Stimulated activated CD4-positive, alpha-beta T cell treated with anti-CD3 and anti-CD28 coated beads, Interleukin-15, amount 100 ng/mL, for 1 hour (primary cell): ENCODE results near the gene GAK.
"Not testable (repeated sequence)": the region's sequence is repeated elsewhere in the genome, so short reads cannot be mapped to it uniquely, and the experiment has no call there.

Experiments
- DNase-seq, 2 donors: peaks; one replicate each; pipeline ENCODE4 v3.0.0-alpha.2; 2020; ENCODE audit warnings: low read depth in 1 of 2, low spot score in 1 of 2

GAK gene

GRCh38 chr4:927566-927965 is 4.5 kb downstream of the GAK start:
- not testable (repeated sequence) for DNase-seq

GRCh38 chr4:926538-926937 is 5.6 kb downstream of the GAK start:
- no peak for DNase-seq

GRCh38 chr4:925771-926500 is 6.2 kb downstream of the GAK start:
- no peak for DNase-seq

GRCh38 chr4:925171-925570 is 6.9 kb downstream of the GAK start:
- no peak for DNase-seq

GRCh38 chr4:924107-925096 is 7.7 kb downstream of the GAK start:
- no peak for DNase-seq

GRCh38 chr4:921830-922331 is 10.2 kb downstream of the GAK start:
- DNase-seq: no peak

GRCh38 chr4:919004-919680 is 13.0 kb downstream of the GAK start:
- not testable (repeated sequence) for DNase-seq

GRCh38 chr4:918591-918990 is 13.5 kb downstream of the GAK start:
- not testable (repeated sequence) for DNase-seq

- DNase-seq: no peak
These were observed 14.1 kb downstream of the GAK start for GRCh38 chr4:917992-918391.

- DNase-seq: no peak
These were observed 14.7 kb downstream of the GAK start for GRCh38 chr4:917466-917865.

- DNase-seq: no peak
These were observed 16.5 kb downstream of the GAK start for GRCh38 chr4:915595-915994.

GRCh38 chr4:915041-915474 is 17.1 kb downstream of the GAK start:
- DNase-seq: no peak

- DNase-seq: no peak
These were observed 17.6 kb downstream of the GAK start for GRCh38 chr4:914531-914930.

GRCh38 chr4:913280-913618 is 18.9 kb downstream of the GAK start:
- DNase-seq: no peak

- DNase-seq: no peak
These were observed 19.4 kb downstream of the GAK start for GRCh38 chr4:912548-913279.

GRCh38 chr4:911871-912490 is 20.1 kb downstream of the GAK start:
- DNase-seq: no peak

GRCh38 chr4:911221-911751 is 20.8 kb downstream of the GAK start:
- no peak for DNase-seq

GRCh38 chr4:910366-911091 is 21.6 kb downstream of the GAK start:
- no peak for DNase-seq

- no peak for DNase-seq
These were observed 22.3 kb downstream of the GAK start for GRCh38 chr4:909821-910220.
